Skeletal muscle tissue (tissue), 4 donors: ENCODE data around the gene CIAO1. TPM values are rescaled to one million over a fixed set of nuclear protein-coding genes. Genes with fewer than 3 reads are reported as not detected.

ENCODE experiments used
- H3K27ac ChIP-seq: one replicate; pipeline ENCODE4 v1.7.0; 2013; ENCODE audit warnings: mild to moderate bottlenecking, low read depth, low read length, inconsistent platforms
- H3K27me3 ChIP-seq, 3 donors: one replicate each; pipeline ENCODE4 v1.7.0; 2013; ENCODE audit warnings: low read length in 3 of 3; ENCODE audit not compliant: control insufficient read depth in 3 of 3, insufficient read depth in 3 of 3
- H3K36me3 ChIP-seq, 3 donors: one replicate each; pipeline ENCODE4 v1.7.0; 2013; ENCODE audit warnings: low read length in 3 of 3; ENCODE audit not compliant: control insufficient read depth in 3 of 3, insufficient read depth in 3 of 3
- H3K4me1 ChIP-seq, 3 donors: one replicate each; pipeline ENCODE4 v1.7.0; 2013; ENCODE audit warnings: low read length in 3 of 3, mild to moderate bottlenecking in 3 of 3; ENCODE audit not compliant: control insufficient read depth in 3 of 3, insufficient read depth in 3 of 3
- H3K4me3 ChIP-seq, 3 donors: one replicate each; pipeline ENCODE4 v1.7.0; 2013; ENCODE audit warnings: low read length in 3 of 3
- H3K9ac ChIP-seq, 3 donors: one replicate each; pipeline ENCODE4 v1.7.0; 2013; ENCODE audit warnings: low read length in 3 of 3, mild to moderate bottlenecking in 3 of 3, moderate library complexity in 2 of 3, low read depth in 1 of 3
- H3K9me3 ChIP-seq, 3 donors: one replicate each; pipeline ENCODE4 v1.7.0; 2013; ENCODE audit warnings: low read length in 3 of 3; ENCODE audit not compliant: control insufficient read depth in 3 of 3
- total RNA-seq: library from RNA; depleted of rRNA; stranded (reverse); fragments of >200 nt; gene quantifications from one replicate; pipeline ENCODE4 v1.2.3, GENCODE V29; 2014
- donor health status: Osteomylitis.

The CIAO1 gene
- total RNA-seq, 1 donor from 2014 or later = 51.1 TPM

- Histone ChIP-seq H3K36me3 (peaks cover 60 to 69% (median 66%) of the 10 kb centered on the region in 3 donors), H3K27me3 (no peaks in the 10 kb centered on the region), H3K4me1 (peaks cover 14 to 28% (median 16%) of the 10 kb centered on the region in 3 donors), H3K4me3 (no peak overlapping the region), H3K9me3 (no peaks in the 10 kb centered on the region), H3K27ac (no peak overlapping the region), H3K9ac (no peak overlapping the region)
These were observed 35.8 kb downstream of the CIAO1 start for GRCh38 chr2:96301865-96302264.

- Histone ChIP-seq H3K9ac (peak overlapping the region; percentile 93 to 98 (median 96)), H3K36me3 (peaks cover 33 to 41% (median 39%) of the 10 kb centered on the region in 3 donors), H3K4me3 (peak overlapping the region; percentile 97 to 100 (median 100)), H3K27me3 (no peaks in the 10 kb centered on the region), H3K4me1 (peaks cover 14 to 28% (median 16%) of the 10 kb centered on the region in 3 donors), H3K27ac (no peak overlapping the region), H3K9me3 (no peaks in the 10 kb centered on the region)
These were observed 38.6 kb downstream of the CIAO1 start for GRCh38 chr2:96304606-96305005.

GRCh38 chr2:96305091-96305978 lies 39.3 kb downstream of the CIAO1 start, which contains the start of gene SNRNP200:
Gene SNRNP200 (minus strand): TSS chr2:96305546. CDS start chr2:96305437, 109 bp downstream.
- Histone ChIP-seq H3K9me3 (no peaks in the 10 kb centered on the region), H3K4me1 (peaks cover 14 to 28% (median 16%) of the 10 kb centered on the region in 3 donors)

GRCh38 chr2:96305979-96306308 lies 39.9 kb downstream of the CIAO1 start:
- Histone ChIP-seq H3K4me1 (peaks cover 14 to 28% (median 16%) of the 10 kb centered on the region in 3 donors), H3K9me3 (no peaks in the 10 kb centered on the region), H3K27ac (peak overlapping the region; percentile 79), H3K27me3 (no peaks in the 10 kb centered on the region), H3K36me3 (peaks cover 25 to 31% (median 29%) of the 10 kb centered on the region in 3 donors), H3K9ac (peak overlapping the region; percentile 93 to 98 (median 96)), H3K4me3 (peak overlapping the region; percentile 97 to 100 (median 100))

More at GRCh38 chr2:96305091-96305978, 39.3 kb downstream of the CIAO1 start, which contains the start of gene SNRNP200:
- Histone ChIP-seq H3K9ac (peak within 1 kb of the TSS; percentile 93 to 98 (median 96)), H3K36me3 (peaks cover 28 to 34% (median 33%) of the 10 kb centered on the region in 3 donors), H3K27ac (peak within 1 kb of the TSS; percentile 79), H3K27me3 (no peaks in the 10 kb centered on the region), H3K4me3 (peak within 1 kb of the TSS; percentile 97 to 100 (median 100))

- Histone ChIP-seq H3K4me1 (peaks cover 14 to 28% (median 16%) of the 10 kb centered on the region in 3 donors), H3K4me3 (peak overlapping the region; percentile 97 to 100 (median 100)), H3K27ac (no peak overlapping the region), H3K9me3 (no peaks in the 10 kb centered on the region), H3K9ac (peak overlapping the region in 1 of 3 donors; percentile 96), H3K36me3 (peaks cover 21 to 27% (median 25%) of the 10 kb centered on the region in 3 donors), H3K27me3 (no peaks in the 10 kb centered on the region)
These were observed 40.3 kb downstream of the CIAO1 start for GRCh38 chr2:96306370-96306769.

GRCh38 chr2:96308248-96308647 lies 42.2 kb downstream of the CIAO1 start:
- Histone ChIP-seq H3K9ac (no peak overlapping the region), H3K9me3 (no peaks in the 10 kb centered on the region), H3K27me3 (no peaks in the 10 kb centered on the region), H3K4me1 (peaks cover 14 to 19% (median 16%) of the 10 kb centered on the region in 3 donors), H3K36me3 (peaks cover 4 to 8% (median 6%) of the 10 kb centered on the region in 3 donors), H3K27ac (no peak overlapping the region), H3K4me3 (no peak overlapping the region)

GRCh38 chr2:96315005-96315399 lies 49.0 kb downstream of the CIAO1 start:
- Histone ChIP-seq H3K4me1 (peaks cover 0 to 2% (median 0%) of the 10 kb centered on the region in 3 donors), H3K27ac (no peak overlapping the region), H3K27me3 (peaks cover 3 to 12% (median 3%) of the 10 kb centered on the region in 3 donors), H3K36me3 (no peaks in the 10 kb centered on the region), H3K4me3 (no peak overlapping the region), H3K9me3 (no peaks in the 10 kb centered on the region), H3K9ac (no peak overlapping the region)

- Histone ChIP-seq H3K9ac (no peak overlapping the region), H3K27ac (no peak overlapping the region)
These were observed 49.5 kb downstream of the CIAO1 start for GRCh38 chr2:96315400-96316071.

GRCh38 chr2:96316999-96317398 lies 51.0 kb downstream of the CIAO1 start:
- Histone ChIP-seq H3K27ac (no peak overlapping the region), H3K4me1 (peaks cover 10 to 16% (median 13%) of the 10 kb centered on the region in 3 donors), H3K9me3 (no peaks in the 10 kb centered on the region), H3K9ac (no peak overlapping the region), H3K4me3 (no peak overlapping the region), H3K36me3 (no peaks in the 10 kb centered on the region), H3K27me3 (peaks cover 14 to 29% (median 15%) of the 10 kb centered on the region in 3 donors)

More at GRCh38 chr2:96315400-96316071, 49.5 kb downstream of the CIAO1 start:
- Histone ChIP-seq H3K4me3 (no peak overlapping the region), H3K36me3 (no peaks in the 10 kb centered on the region), H3K27me3 (peaks cover 3 to 16% (median 3%) of the 10 kb centered on the region in 3 donors), H3K9me3 (no peaks in the 10 kb centered on the region), H3K4me1 (peaks cover 0 to 2% (median 0%) of the 10 kb centered on the region in 3 donors)
